HG02610 (cell line): ENCODE data around the gene DTD2.
"Not testable (repeated sequence)": the region's sequence is repeated elsewhere in the genome, so short reads cannot be mapped to it uniquely, and the experiment has no call there.

Experiments used
- ATAC-seq: cut with Tn5 transposase; IDR thresholded peaks from one replicate; pipeline ENCODE4 v1.9.1; 2021; ENCODE audit warnings: mild to moderate bottlenecking, moderate library complexity; ENCODE audit not compliant: unreplicated experiment

The DTD2 gene

GRCh38 chr14:31456841-31457664 lies at the start of gene DTD2:
Gene DTD2, minus strand, starts transcription at chr14:31457506. Its CDS starts 113 bp downstream, at chr14:31457393.
- ATAC-seq: peak; percentile 99

GRCh38 chr14:31505411-31505810 lies 48.1 kb upstream of the DTD2 start:
- no peak for ATAC-seq

- ATAC-seq: no peak
Measured at GRCh38 chr14:31501870-31502269, 44.6 kb upstream of the DTD2 start.

GRCh38 chr14:31492759-31493498 lies 35.6 kb upstream of the DTD2 start:
- peak; percentile 54 for ATAC-seq

- ATAC-seq: peak; percentile 52
Measured at GRCh38 chr14:31489691-31490090, 32.4 kb upstream of the DTD2 start.

GRCh38 chr14:31487886-31488285 lies 30.6 kb upstream of the DTD2 start, which contains the start of gene GPR33:
Gene GPR33, minus strand, starts transcription at chr14:31488039. Its CDS starts 4,074 bp downstream, at chr14:31483965.
- no peak for ATAC-seq

- no peak for ATAC-seq
Measured at GRCh38 chr14:31486764-31487163, 29.5 kb upstream of the DTD2 start.

GRCh38 chr14:31484754-31485153 lies 27.4 kb upstream of the DTD2 start:
- ATAC-seq: no peak

- no peak for ATAC-seq
Measured at GRCh38 chr14:31480156-31480555, 22.9 kb upstream of the DTD2 start.

GRCh38 chr14:31479027-31479426 lies 21.7 kb upstream of the DTD2 start:
- no peak for ATAC-seq

- ATAC-seq: no peak
Measured at GRCh38 chr14:31477248-31477647, 19.9 kb upstream of the DTD2 start.

GRCh38 chr14:31476131-31476866 lies 19.0 kb upstream of the DTD2 start:
- no peak for ATAC-seq

- no peak for ATAC-seq
Measured at GRCh38 chr14:31466554-31466953, 9.2 kb upstream of the DTD2 start.

- ATAC-seq: no peak
Measured at GRCh38 chr14:31465111-31465510, 7.8 kb upstream of the DTD2 start.

GRCh38 chr14:31462450-31462849 lies 5.1 kb upstream of the DTD2 start:
- ATAC-seq: not testable (repeated sequence)

- ATAC-seq: no peak
Measured at GRCh38 chr14:31461545-31461944, 4.2 kb upstream of the DTD2 start.

GRCh38 chr14:31457665-31458659 lies 656 bp upstream of the DTD2 start:
- no peak for ATAC-seq

GRCh38 chr14:31449971-31450610 lies 7.2 kb downstream of the DTD2 start:
- ATAC-seq: no peak

GRCh38 chr14:31449136-31449535 lies 8.2 kb downstream of the DTD2 start:
- no peak for ATAC-seq

- ATAC-seq: no peak
Measured at GRCh38 chr14:31445703-31446102, 11.6 kb downstream of the DTD2 start.
